ENCODE data around the gene MARCHF7. TPM values are rescaled to one million over a fixed set of nuclear protein-coding genes. Genes with fewer than 3 reads are reported as not detected.

Gene MARCHF7
- total and polyA plus RNA-seq, 2 donors: 80.1 to 118 TPM

DNA sequence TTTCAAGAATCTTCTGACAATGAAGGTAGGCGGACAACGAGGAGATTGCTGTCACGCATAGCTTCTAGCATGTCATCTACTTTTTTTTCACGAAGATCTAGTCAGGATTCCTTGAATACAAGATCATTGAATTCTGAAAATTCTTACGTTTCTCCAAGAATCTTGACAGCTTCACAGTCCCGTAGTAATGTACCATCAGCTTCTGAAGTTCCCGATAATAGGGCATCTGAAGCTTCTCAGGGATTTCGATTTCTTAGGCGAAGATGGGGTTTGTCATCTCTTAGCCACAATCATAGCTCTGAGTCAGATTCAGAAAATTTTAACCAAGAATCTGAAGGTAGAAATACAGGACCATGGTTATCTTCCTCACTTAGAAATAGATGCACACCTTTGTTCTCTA lies 35.8 kb downstream of the MARCHF7 start:
- Histone ChIP-seq H3K27me3 (ENCODE audit: control insufficient read depth in 2 of 2, insufficient read depth in 1 of 2, low read length in 1 of 2) (no peaks in the 10 kb centered on the region), H3K36me3 (ENCODE audit: control insufficient read depth in 2 of 2, insufficient read depth in 2 of 2, low read length in 1 of 2) (peaks cover 23 to 74% of the 10 kb centered on the region in 2 donors), H3K4me1 (ENCODE audit: control insufficient read depth in 2 of 2, insufficient read depth in 2 of 2, low read length in 2 of 2) (no peaks in the 10 kb centered on the region), H3K9me3 (ENCODE audit: control insufficient read depth in 2 of 2, insufficient read depth in 1 of 2, low read length in 1 of 2) (no peaks in the 10 kb centered on the region), H3K4me3 (ENCODE audit: low read length in 2 of 2) (no peak overlapping the region), H3K27ac (ENCODE audit: low read depth in 1 of 2, low read length in 1 of 2) (no peak overlapping the region)
- no peak for DNase-seq (ENCODE audit: low read depth in 6 of 9, low spot score in 9 of 9)
- WGBS: 99% methylated on average over 9 of the region's 9 CpGs

DNA sequence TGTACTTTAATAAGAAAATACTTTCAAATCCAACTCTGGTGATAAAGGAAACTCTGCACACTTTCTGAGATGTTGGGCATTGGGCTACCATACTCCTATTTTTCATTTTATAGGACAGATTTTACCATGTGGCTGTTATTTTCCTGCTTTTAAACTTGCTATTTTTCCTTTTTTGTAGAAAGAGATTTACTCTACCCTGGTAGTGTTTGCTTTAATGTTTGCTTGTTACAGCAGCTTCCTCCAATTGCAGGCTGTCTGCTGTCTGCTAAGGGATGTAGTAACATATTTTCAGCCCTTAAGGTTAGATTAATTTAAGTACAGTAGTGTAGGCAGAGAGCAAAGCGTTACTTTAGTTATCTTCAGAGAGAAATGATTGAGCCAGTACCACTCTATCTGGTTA lies 38.6 kb downstream of the MARCHF7 start:
- Histone ChIP-seq H3K4me3 (ENCODE audit: low read length in 2 of 2) (no peak overlapping the region), H3K27me3 (ENCODE audit: control insufficient read depth in 2 of 2, insufficient read depth in 1 of 2, low read length in 1 of 2) (no peaks in the 10 kb centered on the region), H3K36me3 (ENCODE audit: control insufficient read depth in 2 of 2, insufficient read depth in 2 of 2, low read length in 1 of 2) (peaks cover 22 to 83% of the 10 kb centered on the region in 2 donors), H3K4me1 (ENCODE audit: control insufficient read depth in 2 of 2, insufficient read depth in 2 of 2, low read length in 2 of 2) (no peaks in the 10 kb centered on the region), H3K27ac (ENCODE audit: low read depth in 1 of 2, low read length in 1 of 2) (no peak overlapping the region), H3K9me3 (ENCODE audit: control insufficient read depth in 2 of 2, insufficient read depth in 1 of 2, low read length in 1 of 2) (no peaks in the 10 kb centered on the region)
- no peak for DNase-seq (ENCODE audit: low read depth in 6 of 9, low spot score in 9 of 9)
- 99% methylated on average over 1 of the region's 1 CpG for WGBS

- Histone ChIP-seq H3K27ac (ENCODE audit: low read depth in 1 of 2, low read length in 1 of 2) (no peak overlapping the region), H3K36me3 (ENCODE audit: control insufficient read depth in 2 of 2, insufficient read depth in 2 of 2, low read length in 1 of 2) (peaks cover 17 to 87% of the 10 kb centered on the region in 2 donors), H3K4me1 (ENCODE audit: control insufficient read depth in 2 of 2, insufficient read depth in 2 of 2, low read length in 2 of 2) (no peaks in the 10 kb centered on the region), H3K4me3 (ENCODE audit: low read length in 2 of 2) (no peak overlapping the region), H3K9me3 (ENCODE audit: control insufficient read depth in 2 of 2, insufficient read depth in 1 of 2, low read length in 1 of 2) (no peaks in the 10 kb centered on the region), H3K27me3 (ENCODE audit: control insufficient read depth in 2 of 2, insufficient read depth in 1 of 2, low read length in 1 of 2) (no peaks in the 10 kb centered on the region)
- no peak for DNase-seq (ENCODE audit: low read depth in 6 of 9, low spot score in 9 of 9)
- 88% methylated on average over 4 of the region's 4 CpGs for WGBS
Measured at GRCh38 chr2:159753797-159754196, 41.5 kb downstream of the MARCHF7 start.

DNA sequence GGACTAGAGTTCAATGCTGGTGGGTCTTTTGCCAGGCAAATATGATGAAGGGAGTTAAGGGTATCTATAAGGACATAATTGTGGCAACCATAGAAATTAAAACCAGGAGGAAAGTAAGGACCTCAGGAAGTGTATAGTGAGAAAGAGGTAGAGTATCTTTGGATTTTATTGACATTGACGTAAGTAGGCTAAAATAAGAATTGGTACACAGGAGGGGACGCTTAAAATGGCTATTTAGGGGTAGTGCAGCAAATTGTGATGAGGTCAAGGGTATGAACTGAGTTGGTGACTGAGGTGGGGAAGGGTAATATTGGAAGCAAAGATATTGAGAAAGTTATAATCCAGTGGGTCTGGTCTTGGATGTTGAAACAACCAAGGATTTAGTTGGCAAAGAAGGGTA lies 42.7 kb downstream of the MARCHF7 start:
- H3K36me3 ChIP-seq (ENCODE audit: control insufficient read depth in 2 of 2, insufficient read depth in 2 of 2, low read length in 1 of 2): peaks cover 19 to 89% of the 10 kb centered on the region in 2 donors
- no peak overlapping the region for H3K4me3 ChIP-seq (ENCODE audit: low read length in 2 of 2)
- no peaks in the 10 kb centered on the region for H3K9me3 ChIP-seq (ENCODE audit: control insufficient read depth in 2 of 2, insufficient read depth in 1 of 2, low read length in 1 of 2)
- H3K27me3 ChIP-seq (ENCODE audit: control insufficient read depth in 2 of 2, insufficient read depth in 1 of 2, low read length in 1 of 2): no peaks in the 10 kb centered on the region
- DNase-seq (ENCODE audit: low read depth in 6 of 9, low spot score in 9 of 9): no peak
- H3K4me1 ChIP-seq (ENCODE audit: control insufficient read depth in 2 of 2, insufficient read depth in 2 of 2, low read length in 2 of 2): no peaks in the 10 kb centered on the region
- H3K27ac ChIP-seq (ENCODE audit: low read depth in 1 of 2, low read length in 1 of 2): no peak overlapping the region
- WGBS: 97% methylated on average over 2 of the region's 2 CpGs

DNA sequence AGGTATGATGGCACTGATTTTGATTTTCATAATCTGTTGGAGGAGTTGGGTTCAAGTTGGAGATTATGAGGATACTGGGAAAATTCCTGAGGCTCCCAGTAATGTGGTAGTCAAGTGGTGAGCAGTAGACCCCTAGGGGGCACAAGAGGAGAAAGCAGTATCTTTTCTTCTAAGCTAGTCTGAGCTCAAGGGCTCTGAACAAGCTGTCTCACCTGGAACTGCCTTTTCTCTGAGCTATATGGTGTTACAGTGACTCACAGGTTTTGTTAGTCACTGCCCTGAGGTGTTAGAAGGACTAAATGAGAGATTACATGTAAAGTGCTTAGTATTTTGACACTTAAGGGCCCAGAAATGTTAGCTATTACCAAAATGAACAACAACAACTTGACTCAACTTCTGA lies 43.5 kb downstream of the MARCHF7 start:
- H3K27me3 ChIP-seq (ENCODE audit: control insufficient read depth in 2 of 2, insufficient read depth in 1 of 2, low read length in 1 of 2): no peaks in the 10 kb centered on the region
- H3K27ac ChIP-seq (ENCODE audit: low read depth in 1 of 2, low read length in 1 of 2): no peak overlapping the region
- no peaks in the 10 kb centered on the region for H3K4me1 ChIP-seq (ENCODE audit: control insufficient read depth in 2 of 2, insufficient read depth in 2 of 2, low read length in 2 of 2)
- no peak overlapping the region for H3K4me3 ChIP-seq (ENCODE audit: low read length in 2 of 2)
- no peaks in the 10 kb centered on the region for H3K9me3 ChIP-seq (ENCODE audit: control insufficient read depth in 2 of 2, insufficient read depth in 1 of 2, low read length in 1 of 2)
- H3K36me3 ChIP-seq (ENCODE audit: control insufficient read depth in 2 of 2, insufficient read depth in 2 of 2, low read length in 1 of 2): peaks cover 19 to 95% of the 10 kb centered on the region in 2 donors
- DNase-seq (ENCODE audit: low read depth in 6 of 9, low spot score in 9 of 9): peak in 1 of 9 donors; percentile 16

GRCh38 chr2:159758239-159758638 lies 45.9 kb downstream of the MARCHF7 start:
- no peak overlapping the region for H3K27ac ChIP-seq (ENCODE audit: low read depth in 1 of 2, low read length in 1 of 2)
- H3K36me3 ChIP-seq (ENCODE audit: control insufficient read depth in 2 of 2, insufficient read depth in 2 of 2, low read length in 1 of 2): peaks cover 27 to 90% of the 10 kb centered on the region in 2 donors
- H3K9me3 ChIP-seq (ENCODE audit: control insufficient read depth in 2 of 2, insufficient read depth in 1 of 2, low read length in 1 of 2): no peaks in the 10 kb centered on the region
- WGBS: 96% methylated on average over 1 of the region's 1 CpG
- H3K4me3 ChIP-seq (ENCODE audit: low read length in 2 of 2): no peak overlapping the region
- H3K4me1 ChIP-seq (ENCODE audit: control insufficient read depth in 2 of 2, insufficient read depth in 2 of 2, low read length in 2 of 2): no peaks in the 10 kb centered on the region
- no peaks in the 10 kb centered on the region for H3K27me3 ChIP-seq (ENCODE audit: control insufficient read depth in 2 of 2, insufficient read depth in 1 of 2, low read length in 1 of 2)
- no peak for DNase-seq (ENCODE audit: low read depth in 6 of 9, low spot score in 9 of 9)

GRCh38 chr2:159758686-159759085 lies 46.4 kb downstream of the MARCHF7 start:
- Histone ChIP-seq H3K27me3 (ENCODE audit: control insufficient read depth in 2 of 2, insufficient read depth in 1 of 2, low read length in 1 of 2) (no peaks in the 10 kb centered on the region), H3K9me3 (ENCODE audit: control insufficient read depth in 2 of 2, insufficient read depth in 1 of 2, low read length in 1 of 2) (no peaks in the 10 kb centered on the region), H3K36me3 (ENCODE audit: control insufficient read depth in 2 of 2, insufficient read depth in 2 of 2, low read length in 1 of 2) (peaks cover 27 to 85% of the 10 kb centered on the region in 2 donors), H3K4me1 (ENCODE audit: control insufficient read depth in 2 of 2, insufficient read depth in 2 of 2, low read length in 2 of 2) (no peaks in the 10 kb centered on the region), H3K4me3 (ENCODE audit: low read length in 2 of 2) (no peak overlapping the region), H3K27ac (ENCODE audit: low read depth in 1 of 2, low read length in 1 of 2) (no peak overlapping the region)
- 92% methylated on average over 1 of the region's 1 CpG for WGBS
- DNase-seq (ENCODE audit: low read depth in 6 of 9, low spot score in 9 of 9): no peak

DNA sequence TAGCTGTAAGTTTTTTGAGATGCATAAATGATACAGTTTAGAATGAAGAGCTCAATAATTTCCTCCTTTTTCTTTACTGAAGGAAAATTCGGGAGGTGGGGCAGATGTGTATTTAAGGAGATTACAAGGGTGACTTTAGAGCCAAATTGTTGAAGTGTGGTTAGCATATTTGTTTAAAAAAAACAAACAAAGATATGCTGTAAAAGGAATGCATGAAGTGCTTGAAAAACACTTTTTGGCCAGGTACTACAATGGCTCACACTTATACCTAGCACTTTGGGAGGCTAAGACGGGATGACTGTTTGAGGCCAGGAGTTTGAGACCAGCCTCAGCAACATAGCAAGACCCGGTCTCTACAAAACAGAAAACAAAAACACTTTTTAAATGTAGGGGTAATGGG lies 47.3 kb downstream of the MARCHF7 start:
- peaks cover 27 to 79% of the 10 kb centered on the region in 2 donors for H3K36me3 ChIP-seq (ENCODE audit: control insufficient read depth in 2 of 2, insufficient read depth in 2 of 2, low read length in 1 of 2)
- H3K27ac ChIP-seq (ENCODE audit: low read depth in 1 of 2, low read length in 1 of 2): no peak overlapping the region
- no peak for DNase-seq (ENCODE audit: low read depth in 6 of 9, low spot score in 9 of 9)
- 98% methylated on average over 3 of the region's 3 CpGs for WGBS
- no peak overlapping the region for H3K4me3 ChIP-seq (ENCODE audit: low read length in 2 of 2)
- no peaks in the 10 kb centered on the region for H3K9me3 ChIP-seq (ENCODE audit: control insufficient read depth in 2 of 2, insufficient read depth in 1 of 2, low read length in 1 of 2)
- no peaks in the 10 kb centered on the region for H3K27me3 ChIP-seq (ENCODE audit: control insufficient read depth in 2 of 2, insufficient read depth in 1 of 2, low read length in 1 of 2)
- H3K4me1 ChIP-seq (ENCODE audit: control insufficient read depth in 2 of 2, insufficient read depth in 2 of 2, low read length in 2 of 2): no peaks in the 10 kb centered on the region

DNA sequence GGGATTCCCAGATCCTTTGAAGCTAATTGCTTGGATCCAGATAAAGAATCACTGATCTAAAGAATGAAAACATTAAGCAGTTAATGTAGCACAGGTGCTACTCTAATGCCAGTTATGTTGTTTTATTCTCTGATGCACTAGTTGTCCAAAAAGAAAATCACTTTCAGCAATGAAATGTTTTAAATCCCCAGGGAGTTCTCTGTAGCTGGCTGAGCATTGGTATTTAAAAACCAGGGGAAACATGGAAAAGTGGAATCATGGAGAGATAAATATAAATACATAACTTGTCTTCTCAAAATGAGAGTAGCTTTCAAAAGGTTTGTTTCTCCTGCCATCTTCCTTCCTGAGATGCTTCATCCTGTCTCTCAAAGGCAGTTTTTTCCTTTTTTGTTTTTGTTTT lies 48.0 kb downstream of the MARCHF7 start:
- DNase-seq (ENCODE audit: low read depth in 6 of 9, low spot score in 9 of 9): no peak
- Histone ChIP-seq H3K9me3 (ENCODE audit: control insufficient read depth in 2 of 2, insufficient read depth in 1 of 2, low read length in 1 of 2) (no peaks in the 10 kb centered on the region), H3K4me1 (ENCODE audit: control insufficient read depth in 2 of 2, insufficient read depth in 2 of 2, low read length in 2 of 2) (no peaks in the 10 kb centered on the region), H3K27ac (ENCODE audit: low read depth in 1 of 2, low read length in 1 of 2) (no peak overlapping the region), H3K4me3 (ENCODE audit: low read length in 2 of 2) (no peak overlapping the region), H3K36me3 (ENCODE audit: control insufficient read depth in 2 of 2, insufficient read depth in 2 of 2, low read length in 1 of 2) (peaks cover 27 to 77% of the 10 kb centered on the region in 2 donors), H3K27me3 (ENCODE audit: control insufficient read depth in 2 of 2, insufficient read depth in 1 of 2, low read length in 1 of 2) (no peaks in the 10 kb centered on the region)

- Histone ChIP-seq H3K4me1 (ENCODE audit: control insufficient read depth in 2 of 2, insufficient read depth in 2 of 2, low read length in 2 of 2) (no peaks in the 10 kb centered on the region), H3K4me3 (ENCODE audit: low read length in 2 of 2) (no peak overlapping the region), H3K27me3 (ENCODE audit: control insufficient read depth in 2 of 2, insufficient read depth in 1 of 2, low read length in 1 of 2) (no peaks in the 10 kb centered on the region), H3K9me3 (ENCODE audit: control insufficient read depth in 2 of 2, insufficient read depth in 1 of 2, low read length in 1 of 2) (no peaks in the 10 kb centered on the region), H3K27ac (ENCODE audit: low read depth in 1 of 2, low read length in 1 of 2) (no peak overlapping the region), H3K36me3 (ENCODE audit: control insufficient read depth in 2 of 2, insufficient read depth in 2 of 2, low read length in 1 of 2) (peaks cover 27 to 75% of the 10 kb centered on the region in 2 donors)
- DNase-seq (ENCODE audit: low read depth in 6 of 9, low spot score in 9 of 9): no peak
- 96% methylated on average over 1 of the region's 1 CpG for WGBS
Measured at GRCh38 chr2:159762075-159762474, 49.8 kb downstream of the MARCHF7 start.
